Activated CD4-positive, alpha-beta T cell treated with anti-CD3 and anti-CD28 coated beads, Interleukin-2, Interleukin-4, amounts not matched to agents 100 ng/mL and 50 ng/mL, durations not matched to agents 16 hours and 8 hours (primary cell): ENCODE measurements around the gene VWA8.
"Not testable (repeated sequence)": the region's sequence is repeated elsewhere in the genome, so short reads cannot be mapped to it uniquely, and the experiment has no call there.

ENCODE experiments used
- DNase-seq: peaks from one replicate; pipeline ENCODE4 v3.0.0-alpha.2; 2020; ENCODE audit warnings: low spot score

VWA8 gene

GRCh38 chr13:41645331-41645730 lies 315.6 kb downstream of the VWA8 start:
- no peak for DNase-seq

GRCh38 chr13:41644742-41645141 lies 316.2 kb downstream of the VWA8 start:
- DNase-seq, result no peak

DNA sequence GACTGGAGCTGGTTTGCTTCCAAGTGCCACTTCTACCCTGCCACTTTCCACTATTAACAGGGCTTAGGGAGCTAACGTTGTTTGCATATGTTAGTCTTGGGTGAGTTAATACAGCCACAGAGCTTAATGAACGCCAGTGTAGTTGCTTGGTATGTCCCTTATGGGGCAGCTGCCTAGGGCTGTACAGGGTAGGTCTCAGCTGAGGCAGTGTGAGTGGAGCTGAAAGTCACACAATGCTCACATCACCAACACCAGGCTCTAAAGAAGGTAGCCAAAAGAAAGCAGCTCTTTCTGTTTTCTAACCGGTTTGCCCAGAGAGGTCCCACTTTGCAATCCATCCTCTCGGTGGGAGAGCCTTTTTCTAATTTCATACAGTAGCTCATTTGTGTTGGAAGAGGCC lies 317.4 kb downstream of the VWA8 start:
- no peak for DNase-seq

- no peak for DNase-seq
Measured at GRCh38 chr13:41641961-41642360, 318.9 kb downstream of the VWA8 start.

DNA sequence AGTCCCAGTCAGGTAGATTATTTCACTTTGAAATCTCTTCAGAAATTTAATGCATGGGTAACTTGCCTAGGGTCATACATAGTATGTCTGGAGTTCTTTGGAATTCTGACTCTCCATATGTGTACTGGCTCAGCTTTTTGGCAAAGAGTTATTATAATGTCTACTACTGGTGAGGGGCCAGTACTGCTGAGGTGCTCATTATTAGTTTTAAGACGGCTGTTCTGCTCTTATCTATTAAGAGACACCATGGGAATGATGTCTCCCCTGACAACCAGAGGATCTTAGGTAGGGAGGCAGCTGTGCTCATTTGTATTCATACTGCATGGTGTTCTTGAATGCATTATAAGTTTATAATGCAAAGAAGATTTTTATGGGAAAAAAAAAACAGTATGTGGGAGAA lies 319.5 kb downstream of the VWA8 start:
- no peak for DNase-seq

- DNase-seq, result no peak
Measured at GRCh38 chr13:41639955-41640780, 320.7 kb downstream of the VWA8 start.

GRCh38 chr13:41639237-41639904 lies 321.5 kb downstream of the VWA8 start:
- no peak for DNase-seq

- DNase-seq, result no peak
Measured at GRCh38 chr13:41637586-41637985, 323.3 kb downstream of the VWA8 start.

- not testable (repeated sequence) for DNase-seq
Measured at GRCh38 chr13:41637032-41637431, 323.9 kb downstream of the VWA8 start.

- DNase-seq, result not testable (repeated sequence)
Measured at GRCh38 chr13:41636590-41636989, 324.3 kb downstream of the VWA8 start.

DNA sequence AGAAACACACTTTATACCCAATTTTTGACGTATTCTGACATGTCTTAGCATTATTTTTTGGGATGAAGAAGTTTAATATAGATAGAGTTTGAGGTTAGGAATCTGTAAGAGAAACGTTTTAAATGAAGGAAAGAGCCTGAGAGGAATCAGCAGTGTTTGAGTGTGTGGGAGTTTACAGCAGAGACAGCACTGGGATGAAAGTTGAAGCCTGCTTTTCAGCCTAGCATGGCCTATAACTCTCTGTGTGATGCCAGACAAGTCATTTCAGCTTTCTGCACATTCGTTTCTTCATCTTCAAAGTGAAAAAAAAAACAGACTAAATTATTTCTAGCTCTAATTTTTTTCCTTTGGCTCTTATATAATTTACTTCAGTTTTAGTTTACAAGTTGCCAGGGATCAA lies 326.5 kb downstream of the VWA8 start:
- DNase-seq, result no peak

- DNase-seq, result no peak
Measured at GRCh38 chr13:41633776-41634175, 327.1 kb downstream of the VWA8 start.

- no peak for DNase-seq
Measured at GRCh38 chr13:41631296-41631965, 329.5 kb downstream of the VWA8 start.

- no peak for DNase-seq
Measured at GRCh38 chr13:41627425-41627824, 333.5 kb downstream of the VWA8 start.

DNA sequence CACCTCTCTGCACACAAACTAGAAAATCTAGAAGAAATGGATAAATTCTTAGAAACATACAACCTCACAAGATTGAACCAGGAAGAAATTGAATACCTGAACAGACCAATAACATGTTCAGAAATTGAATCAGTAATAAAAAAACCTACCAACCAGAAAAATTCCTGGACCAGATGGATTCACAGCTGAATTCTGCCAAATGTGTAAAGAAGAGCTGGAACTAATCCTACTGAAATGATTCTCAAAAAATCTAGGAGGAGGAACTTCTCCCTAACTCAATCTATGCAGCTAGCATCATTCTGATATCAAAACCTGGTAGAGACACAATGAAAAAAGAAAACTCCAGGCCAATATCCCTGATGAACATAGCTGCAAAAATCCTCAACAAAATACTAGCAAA lies 336.9 kb downstream of the VWA8 start:
- no peak for DNase-seq

DNA sequence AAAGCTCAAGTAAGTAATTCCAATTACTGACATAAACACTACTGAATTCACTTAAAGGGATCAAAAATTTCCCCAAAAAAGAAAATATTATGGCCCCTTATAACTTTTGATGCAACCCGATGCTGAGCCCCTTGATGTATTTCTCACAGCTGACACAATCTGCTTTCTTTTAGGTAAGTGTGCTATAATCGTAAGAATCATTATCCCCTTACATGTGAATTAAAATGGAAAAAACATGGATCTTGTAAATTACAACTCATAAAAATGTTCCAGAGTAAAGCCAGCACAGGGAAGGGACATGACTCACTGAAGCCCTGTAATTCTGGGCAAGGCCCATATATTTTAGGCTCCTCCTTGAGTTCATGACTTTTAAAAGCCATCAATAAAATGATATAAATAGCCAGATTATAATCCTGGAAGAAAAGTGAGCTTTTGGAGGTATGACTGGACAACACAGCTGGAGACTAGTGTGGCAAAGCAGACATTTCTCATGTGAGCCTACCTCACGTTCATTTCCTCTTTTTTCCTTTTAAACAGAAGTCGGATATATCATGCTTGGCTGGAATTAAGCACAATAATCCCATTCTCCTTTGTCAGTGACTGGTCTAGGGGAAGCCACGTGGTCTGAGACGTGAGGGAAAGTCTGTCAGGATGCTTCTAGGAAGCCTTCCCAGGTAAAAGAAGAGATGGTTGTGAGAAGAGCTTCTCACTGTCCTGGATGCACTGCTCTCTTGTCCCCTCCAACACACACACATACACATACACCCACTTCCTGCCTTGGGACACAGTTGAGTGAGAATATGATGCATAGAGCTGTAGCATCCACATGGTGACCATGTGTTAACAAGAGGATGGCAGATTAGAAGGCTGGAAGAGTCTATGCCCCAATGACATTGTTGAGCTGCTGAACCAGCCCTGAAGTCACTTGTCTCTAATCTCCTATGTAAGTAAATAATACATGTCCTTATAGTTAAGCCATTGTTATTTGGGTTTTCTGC lies 338.2 kb downstream of the VWA8 start:
- no peak for DNase-seq

GRCh38 chr13:41621716-41622431 lies 339.0 kb downstream of the VWA8 start:
- DNase-seq, result no peak

DNA sequence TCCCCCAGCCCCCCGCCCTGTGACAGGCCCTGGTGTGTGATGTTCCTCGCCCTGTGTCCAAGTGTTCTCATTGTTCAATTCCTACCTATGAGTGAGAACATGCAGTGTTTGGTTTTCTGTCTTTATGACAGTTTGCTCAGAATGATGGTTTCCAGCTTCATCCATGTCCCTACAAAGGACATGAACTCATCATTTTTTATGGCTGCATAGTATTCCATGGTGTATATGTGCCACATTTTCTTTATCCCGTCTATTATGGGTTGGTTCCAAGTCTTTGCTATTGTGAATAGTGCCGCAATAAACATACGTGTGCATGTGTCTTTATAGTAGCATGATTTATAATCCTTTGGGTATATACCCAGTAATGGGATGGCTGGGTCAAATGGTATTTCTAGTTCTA lies 343.3 kb downstream of the VWA8 start:
- not testable (repeated sequence) for DNase-seq

DNA sequence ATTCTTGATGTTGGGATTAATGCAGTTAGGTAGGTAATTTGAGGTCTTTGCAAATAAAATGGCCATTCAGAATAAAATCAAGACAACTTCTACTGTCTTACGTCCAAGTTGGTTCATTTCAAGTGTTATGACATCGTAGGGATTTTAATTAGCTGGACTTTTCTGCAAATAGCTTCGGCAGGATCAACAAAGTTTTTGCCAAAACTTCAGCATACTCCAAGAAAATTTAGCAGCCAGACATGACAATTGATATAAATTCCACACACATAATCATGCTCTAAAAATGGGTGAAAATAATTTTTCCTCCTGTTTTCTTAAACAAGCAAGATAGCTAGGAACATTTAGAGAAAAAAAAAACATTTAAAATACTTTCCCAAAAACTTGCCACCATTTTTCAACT lies 344.8 kb downstream of the VWA8 start:
- DNase-seq, result no peak

- no peak for DNase-seq
Measured at GRCh38 chr13:41615528-41615855, 345.4 kb downstream of the VWA8 start.
